ENCODE measurements around the gene TRIM72.

Gene TRIM72

GRCh38 chr16:31248344-31248743 lies 34.4 kb downstream of the TRIM72 start:
- no peak for DNase-seq (ENCODE audit: low read depth, low spot score)
- Histone ChIP-seq H3K9ac (ENCODE audit: insufficient read length) (no peak overlapping the region), H3K4me3 (no peak overlapping the region), H3K9me3 (ENCODE audit: low read depth, low read length) (no peaks in the 10 kb centered on the region), H3K36me3 (ENCODE audit: insufficient read depth, low read length) (no peaks in the 10 kb centered on the region), H3K27ac (no peak overlapping the region)
- TF ChIP-seq POLR2AphosphoS5 (IDR thresholded peaks at IDR 0.05; ENCODE audit: borderline replicate concordance, low read depth, low read length) (no peak), FOXP2 (optimal IDR thresholded peaks at IDR 0.05; ENCODE audit: control extremely low read depth, extremely low read length, insufficient read depth) (no peak), EZH2 (IDR thresholded peaks at IDR 0.05) (no peak)

GRCh38 chr16:31250782-31251384 lies 37.0 kb downstream of the TRIM72 start:
- no peak for DNase-seq (ENCODE audit: low read depth, low spot score)

GRCh38 chr16:31251435-31251834 lies 37.5 kb downstream of the TRIM72 start:
- no peaks in the 10 kb centered on the region for H3K9me3 ChIP-seq (ENCODE audit: low read depth, low read length)
- no peak overlapping the region for H3K4me3 ChIP-seq
- no peak for TF ChIP-seq FOXP2 (optimal IDR thresholded peaks at IDR 0.05; ENCODE audit: control extremely low read depth, extremely low read length, insufficient read depth)
- TF ChIP-seq EZH2 (IDR thresholded peaks at IDR 0.05), result no peak
- no peak for TF ChIP-seq POLR2AphosphoS5 (IDR thresholded peaks at IDR 0.05; ENCODE audit: borderline replicate concordance, low read depth, low read length)
- H3K36me3 ChIP-seq (ENCODE audit: insufficient read depth, low read length), result no peaks in the 10 kb centered on the region
- no peak for DNase-seq (ENCODE audit: low read depth, low spot score)
- no peak overlapping the region for H3K9ac ChIP-seq (ENCODE audit: insufficient read length)
- no peak overlapping the region for H3K27ac ChIP-seq

More at GRCh38 chr16:31250782-31251384, 37.0 kb downstream of the TRIM72 start:
- no peak for TF ChIP-seq FOXP2 (optimal IDR thresholded peaks at IDR 0.05; ENCODE audit: control extremely low read depth, extremely low read length, insufficient read depth)
- no peak for TF ChIP-seq POLR2AphosphoS5 (IDR thresholded peaks at IDR 0.05; ENCODE audit: borderline replicate concordance, low read depth, low read length)
- TF ChIP-seq EZH2 (IDR thresholded peaks at IDR 0.05), result no peak
- no peak overlapping the region for H3K27ac ChIP-seq
- no peak overlapping the region for H3K9ac ChIP-seq (ENCODE audit: insufficient read length)
- no peaks in the 10 kb centered on the region for H3K9me3 ChIP-seq (ENCODE audit: low read depth, low read length)
- H3K36me3 ChIP-seq (ENCODE audit: insufficient read depth, low read length), result no peaks in the 10 kb centered on the region
- no peak overlapping the region for H3K4me3 ChIP-seq

- no peak overlapping the region for H3K9ac ChIP-seq (ENCODE audit: insufficient read length)
- TF ChIP-seq FOXP2 (optimal IDR thresholded peaks at IDR 0.05; ENCODE audit: control extremely low read depth, extremely low read length, insufficient read depth) (no peak), EZH2 (IDR thresholded peaks at IDR 0.05) (no peak), POLR2AphosphoS5 (IDR thresholded peaks at IDR 0.05; ENCODE audit: borderline replicate concordance, low read depth, low read length) (no peak)
- no peak overlapping the region for H3K4me3 ChIP-seq
- H3K9me3 ChIP-seq (ENCODE audit: low read depth, low read length), result no peaks in the 10 kb centered on the region
- no peak for DNase-seq (ENCODE audit: low read depth, low spot score)
- H3K36me3 ChIP-seq (ENCODE audit: insufficient read depth, low read length), result no peaks in the 10 kb centered on the region
- H3K27ac ChIP-seq, result no peak overlapping the region
Observed at GRCh38 chr16:31253642-31254045, 39.7 kb downstream of the TRIM72 start.

GRCh38 chr16:31256466-31256865 lies 42.5 kb downstream of the TRIM72 start:
- Histone ChIP-seq H3K36me3 (ENCODE audit: insufficient read depth, low read length) (no peaks in the 10 kb centered on the region), H3K27ac (no peak overlapping the region), H3K9ac (ENCODE audit: insufficient read length) (no peak overlapping the region), H3K4me3 (no peak overlapping the region), H3K9me3 (ENCODE audit: low read depth, low read length) (no peaks in the 10 kb centered on the region)
- TF ChIP-seq POLR2AphosphoS5 (IDR thresholded peaks at IDR 0.05; ENCODE audit: borderline replicate concordance, low read depth, low read length), result no peak
- TF ChIP-seq FOXP2 (optimal IDR thresholded peaks at IDR 0.05; ENCODE audit: control extremely low read depth, extremely low read length, insufficient read depth), result no peak
- DNase-seq (ENCODE audit: low read depth, low spot score), result no peak

- no peaks in the 10 kb centered on the region for H3K9me3 ChIP-seq (ENCODE audit: low read depth, low read length)
- no peak overlapping the region for H3K4me3 ChIP-seq
- TF ChIP-seq FOXP2 (optimal IDR thresholded peaks at IDR 0.05; ENCODE audit: control extremely low read depth, extremely low read length, insufficient read depth), result no peak
- TF ChIP-seq EZH2 (IDR thresholded peaks at IDR 0.05), result no peak
- no peak for TF ChIP-seq POLR2AphosphoS5 (IDR thresholded peaks at IDR 0.05; ENCODE audit: borderline replicate concordance, low read depth, low read length)
- no peak overlapping the region for H3K27ac ChIP-seq
- H3K36me3 ChIP-seq (ENCODE audit: insufficient read depth, low read length), result no peaks in the 10 kb centered on the region
- no peak for DNase-seq (ENCODE audit: low read depth, low spot score)
- H3K9ac ChIP-seq (ENCODE audit: insufficient read length), result no peak overlapping the region
Observed at GRCh38 chr16:31258366-31258765, 44.4 kb downstream of the TRIM72 start.

- Histone ChIP-seq H3K4me3 (no peak overlapping the region), H3K36me3 (ENCODE audit: insufficient read depth, low read length) (no peaks in the 10 kb centered on the region), H3K9me3 (ENCODE audit: low read depth, low read length) (no peaks in the 10 kb centered on the region), H3K9ac (ENCODE audit: insufficient read length) (no peak overlapping the region), H3K27ac (no peak overlapping the region)
- TF ChIP-seq POLR2AphosphoS5 (IDR thresholded peaks at IDR 0.05; ENCODE audit: borderline replicate concordance, low read depth, low read length), result no peak
- no peak for TF ChIP-seq EZH2 (IDR thresholded peaks at IDR 0.05)
- no peak for TF ChIP-seq FOXP2 (optimal IDR thresholded peaks at IDR 0.05; ENCODE audit: control extremely low read depth, extremely low read length, insufficient read depth)
- no peak for DNase-seq (ENCODE audit: low read depth, low spot score)
Observed at GRCh38 chr16:31260136-31260931, 46.4 kb downstream of the TRIM72 start.

- Histone ChIP-seq H3K9me3 (ENCODE audit: low read depth, low read length) (no peaks in the 10 kb centered on the region), H3K36me3 (ENCODE audit: insufficient read depth, low read length) (no peaks in the 10 kb centered on the region), H3K4me3 (no peak overlapping the region), H3K27ac (no peak overlapping the region), H3K9ac (ENCODE audit: insufficient read length) (no peak overlapping the region)
- TF ChIP-seq POLR2AphosphoS5 (IDR thresholded peaks at IDR 0.05; ENCODE audit: borderline replicate concordance, low read depth, low read length) (no peak), FOXP2 (optimal IDR thresholded peaks at IDR 0.05; ENCODE audit: control extremely low read depth, extremely low read length, insufficient read depth) (no peak), EZH2 (IDR thresholded peaks at IDR 0.05) (no peak)
- DNase-seq (ENCODE audit: low read depth, low spot score), result no peak
Observed at GRCh38 chr16:31262084-31262483, 48.2 kb downstream of the TRIM72 start.
